Measurements from ENCODE around the gene TSPAN18. TPM values are rescaled to one million over a fixed set of nuclear protein-coding genes. Genes with fewer than 3 reads are reported as not detected.

The TSPAN18 gene
- total and polyA plus RNA-seq, 2 of the 4 experiments (the other 2 are of a cell fraction): 0.36 to 1.1 TPM

DNA sequence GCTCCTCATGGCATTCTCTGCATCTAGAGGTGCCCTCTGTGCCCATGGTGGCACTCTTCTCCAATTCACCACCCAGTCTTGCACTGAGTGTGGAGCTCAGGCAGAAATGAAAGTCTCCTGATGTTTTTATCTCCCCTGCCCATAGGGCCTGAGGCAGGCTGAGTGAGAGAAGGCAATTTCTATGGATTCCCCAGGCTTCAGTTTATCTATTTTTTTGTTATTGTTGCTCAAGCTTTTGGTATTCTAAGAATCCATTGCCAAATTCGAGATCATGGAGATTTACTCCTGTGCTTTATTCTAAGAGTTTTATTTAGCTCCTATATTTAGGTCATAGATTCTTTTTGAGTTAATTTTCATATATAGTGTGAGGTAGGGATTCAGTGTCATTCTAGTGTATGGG, 40.7 kb downstream of the TSPAN18 start:
- Histone ChIP-seq H4K8ac (ENCODE audit: low read depth in 2 of 2, low read length in 2 of 2) (peak overlapping the region; percentile 1 to 31; a peak in 2 of 4 replicates), H3K9ac (ENCODE audit: low read depth, low read length) (no peak overlapping the region), H4K20me1 (ENCODE audit: insufficient read depth, low read length) (no peaks in the 10 kb centered on the region), H4K5ac (ENCODE audit: low read depth, low read length) (peak overlapping the region; percentile 9; the same call in 1 of the 2 replicates), H4K91ac (ENCODE audit: insufficient read depth, low read depth, low read length) (peak overlapping the region; percentile 71), H3K9me3 (ENCODE audit: control insufficient read depth, insufficient read depth, low read length) (no peaks in the 10 kb centered on the region), H3K4me1 (ENCODE audit: control insufficient read depth, insufficient read depth, low read length) (peaks cover 20% of the 10 kb centered on the region), H3K4ac (ENCODE audit: low read depth, low read length) (peak overlapping the region; percentile 70), H3K23ac (ENCODE audit: low read depth, low read length) (no peak overlapping the region), H3K4me2 (ENCODE audit: low read depth, low read length) (0 out of 2 replicates have a peak overlapping the region, but pooled peaks have one; percentile 3), H3K27ac (ENCODE audit: insufficient read depth, low read length) (peak overlapping the region; percentile 59; the same call in 1 of the 2 replicates), H2BK20ac (ENCODE audit: low read depth, low read length) (peak overlapping the region; percentile 75), H3K4me3 (ENCODE audit: insufficient read depth, low read depth, low read length) (no peak overlapping the region), H3K79me1 (ENCODE audit: low read depth in 1 of 2, low read length in 2 of 2) (no peaks in the 10 kb centered on the region), H2AFZ (replicated peaks; ENCODE audit: low read length, poor library complexity) (no peak overlapping the region), H3K14ac (replicated peaks; ENCODE audit: low read depth, low read length) (peak overlapping the region; percentile 68; the same call in 1 of the 2 replicates), H2AK5ac (ENCODE audit: low read depth, low read length) (no peak overlapping the region), H3K18ac (ENCODE audit: low read depth, low read length) (peak overlapping the region; percentile 12), H3K56ac (ENCODE audit: extremely low read depth, insufficient read depth, low read length) (no peak overlapping the region), H2BK15ac (ENCODE audit: low read depth, low read length) (peak overlapping the region; percentile 35; the same call in 1 of the 3 replicates), H2BK5ac (ENCODE audit: low read depth, low read length, poor library complexity, severe bottlenecking) (peak overlapping the region; percentile 14), H3K9me1 (ENCODE audit: insufficient read depth, low read length) (peaks cover 6% of the 10 kb centered on the region; the same call in 1 of the 2 replicates), H2AK9ac (replicated peaks; ENCODE audit: low read depth, low read length, poor library complexity) (peak overlapping the region; percentile 3), H3K27me3 (ENCODE audit: control insufficient read depth, insufficient read depth, low read length) (no peaks in the 10 kb centered on the region), H3K36me3 (ENCODE audit: control insufficient read depth, insufficient read depth, low read length) (no peaks in the 10 kb centered on the region), H2BK120ac (ENCODE audit: low read depth, low read length) (peak overlapping the region; percentile 65)
- POLR2A ChIA-PET (ENCODE audit: unreplicated experiment): no interaction called here
- peak; percentile 82 for TF ChIP-seq CEBPB (IDR thresholded peaks at IDR 0.05; ENCODE audit: low read depth, low read length)
- TF ChIP-seq MAZ (IDR thresholded peaks at IDR 0.05; ENCODE audit: borderline replicate concordance, low read depth, low read length): no peak
- TF ChIP-seq FOS (IDR thresholded peaks at IDR 0.05; ENCODE audit: low read depth, low read length): no peak
- no peak for TF ChIP-seq NFE2L2 (IDR thresholded peaks at IDR 0.05; ENCODE audit: low read depth, low read length)
- no peak for TF ChIP-seq BHLHE40 (IDR thresholded peaks at IDR 0.05; ENCODE audit: low read depth, low read length)
- no peak for TF ChIP-seq CHD1 (IDR thresholded peaks at IDR 0.05; ENCODE audit: low read depth, low read length)
- no peak for TF ChIP-seq RFX5 (IDR thresholded peaks at IDR 0.05; ENCODE audit: low read depth, low read length)
- TF ChIP-seq, protein P1, sequence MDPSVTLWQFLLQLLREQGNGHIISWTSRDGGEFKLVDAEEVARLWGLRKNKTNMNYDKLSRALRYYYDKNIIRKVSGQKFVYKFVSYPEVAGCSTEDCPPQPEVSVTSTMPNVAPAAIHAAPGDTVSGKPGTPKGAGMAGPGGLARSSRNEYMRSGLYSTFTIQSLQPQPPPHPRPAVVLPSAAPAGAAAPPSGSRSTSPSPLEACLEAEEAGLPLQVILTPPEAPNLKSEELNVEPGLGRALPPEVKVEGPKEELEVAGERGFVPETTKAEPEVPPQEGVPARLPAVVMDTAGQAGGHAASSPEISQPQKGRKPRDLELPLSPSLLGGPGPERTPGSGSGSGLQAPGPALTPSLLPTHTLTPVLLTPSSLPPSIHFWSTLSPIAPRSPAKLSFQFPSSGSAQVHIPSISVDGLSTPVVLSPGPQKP (IDR thresholded peaks at IDR 0.05; ENCODE audit: borderline replicate concordance, low read depth, low read length): no peak
- intact Hi-C loops (cut with micrococcal nuclease) (loop anchor here (1.0 to 10.0 kb wide), 3 partner anchors 75 to 203 kb away; partner anchors contain the start of gene CD82), in situ Hi-C loops (cut with MboI; ENCODE audit: low sequenced_read_pairs) (no loop called here), dilution Hi-C loops (cut with HindIII; ENCODE audit: low sequenced_read_pairs, unreplicated experiment) (loop anchor here (25.0 kb wide), 1 partner anchor 120 kb away; no protein-coding TSS in a partner anchor)
- no CpG with 5 or more reads among the region's 1 CpG for WGBS, 2 experiments (ENCODE audit: extremely low coverage in 2 of 2, insufficient read length in 1 of 2)
- ATAC-seq (ENCODE audit: low read depth) (peak; percentile 70), DNase-seq (peak; percentile 64)
- no TSS peak for BruUV-seq (replicated peaks)
- CTCF ChIA-PET: interaction anchor here (0.6 to 1.6 kb wide), 2 partner anchors 9 to 75 kb away, joined by 3 to 7 read pairs; no protein-coding TSS in a partner anchor

All from IMR-90 (cell line).